ENCODE results near the gene LSM14A. TPM values are rescaled to one million over a fixed set of nuclear protein-coding genes. Genes with fewer than 3 reads are reported as not detected.

LSM14A gene
- total and polyA plus RNA-seq, 2 of the 13 experiments (the other 11 are each of a cell fraction or from before 2014, with no cell fraction given), result 77.0 to 83.6 TPM

DNA sequence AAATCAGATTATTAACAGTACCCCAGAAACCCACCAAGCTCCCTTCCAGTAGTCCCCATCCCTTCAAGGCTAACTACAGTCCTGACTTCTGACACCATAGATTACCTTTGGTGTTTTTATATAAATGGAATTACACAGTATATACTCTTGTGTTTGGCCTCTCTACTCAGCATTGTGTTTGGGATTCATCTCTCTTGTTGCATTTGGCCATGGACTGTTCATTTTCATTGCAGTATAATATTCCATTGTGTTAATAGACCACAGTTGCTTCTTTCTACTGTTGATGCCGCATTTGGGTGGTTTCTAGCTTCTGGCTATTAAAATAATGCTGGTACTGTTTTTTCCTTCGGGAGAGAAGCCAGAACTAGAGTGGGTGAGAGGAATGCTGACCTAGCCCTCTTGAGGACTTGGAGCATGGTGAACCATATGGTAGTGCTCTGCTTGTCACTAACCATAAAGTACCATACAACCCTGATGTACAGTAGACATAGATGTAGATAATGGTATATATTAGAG is 63.2 kb downstream of the LSM14A start:
- TF ChIP-seq ZNF335 (CRISPR knock-in tag; IDR thresholded peaks at IDR 0.05) (no peak), ZMAT3 (CRISPR knock-in tag; conservative IDR thresholded peaks at IDR 0.05) (no peak), ZNF569 (CRISPR knock-in tag; IDR thresholded peaks at IDR 0.05; ENCODE audit: borderline replicate concordance) (no peak), KLF9 (CRISPR knock-in tag; IDR thresholded peaks at IDR 0.05; ENCODE audit: low read depth) (no peak), ZNF747 (CRISPR knock-in tag; IDR thresholded peaks at IDR 0.05; ENCODE audit: borderline replicate concordance) (no peak), HIVEP1 (CRISPR knock-in tag; IDR thresholded peaks at IDR 0.05) (no peak), KAT8 (CRISPR knock-in tag; IDR thresholded peaks at IDR 0.05) (no peak), ZNF44 (CRISPR knock-in tag; IDR thresholded peaks at IDR 0.05) (no peak), NCOR1 (IDR thresholded peaks at IDR 0.05; ENCODE audit: borderline replicate concordance, low read length) (no peak), ZNF326 (CRISPR knock-in tag; IDR thresholded peaks at IDR 0.05; ENCODE audit: borderline replicate concordance) (no peak), ZNF441 (CRISPR knock-in tag; IDR thresholded peaks at IDR 0.05; ENCODE audit: borderline replicate concordance) (no peak), EED (CRISPR knock-in tag; IDR thresholded peaks at IDR 0.05) (no peak), ZNF781 (CRISPR knock-in tag; IDR thresholded peaks at IDR 0.05; ENCODE audit: borderline replicate concordance, not compliant biosample characterization) (no peak), MEF2D (CRISPR knock-in tag; IDR thresholded peaks at IDR 0.05) (no peak), FOXM1 (CRISPR knock-in tag; IDR thresholded peaks at IDR 0.05) (no peak), ZFP41 (CRISPR knock-in tag; IDR thresholded peaks at IDR 0.05; ENCODE audit: borderline replicate concordance) (no peak)
- TF ChIP-seq, protein P1, sequence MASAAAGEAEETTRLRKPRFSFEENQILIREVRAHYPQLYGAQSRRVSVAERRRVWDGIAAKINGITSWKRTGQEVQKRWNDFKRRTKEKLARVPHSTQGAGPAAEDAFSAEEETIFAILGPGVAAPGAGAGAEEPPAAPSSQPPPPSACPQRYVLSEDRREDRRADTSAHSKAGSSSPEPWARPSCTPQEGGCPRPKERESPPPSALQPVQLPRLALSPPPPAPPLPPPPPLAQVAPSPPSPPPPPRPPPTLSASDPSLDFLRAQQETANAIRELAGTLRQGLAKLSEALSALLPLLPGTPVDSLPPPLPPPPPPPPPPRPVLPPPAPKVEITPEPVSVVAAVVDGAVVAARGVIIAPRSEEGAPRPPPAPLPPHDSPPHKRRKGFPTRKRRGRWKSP (CRISPR knock-in tag; IDR thresholded peaks at IDR 0.05), result no peak
- TF ChIP-seq, protein P2, sequence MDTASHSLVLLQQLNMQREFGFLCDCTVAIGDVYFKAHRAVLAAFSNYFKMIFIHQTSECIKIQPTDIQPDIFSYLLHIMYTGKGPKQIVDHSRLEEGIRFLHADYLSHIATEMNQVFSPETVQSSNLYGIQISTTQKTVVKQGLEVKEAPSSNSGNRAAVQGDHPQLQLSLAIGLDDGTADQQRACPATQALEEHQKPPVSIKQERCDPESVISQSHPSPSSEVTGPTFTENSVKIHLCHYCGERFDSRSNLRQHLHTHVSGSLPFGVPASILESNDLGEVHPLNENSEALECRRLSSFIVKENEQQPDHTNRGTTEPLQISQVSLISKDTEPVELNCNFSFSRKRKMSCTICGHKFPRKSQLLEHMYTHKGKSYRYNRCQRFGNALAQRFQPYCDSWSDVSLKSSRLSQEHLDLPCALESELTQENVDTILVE (CRISPR knock-in tag; IDR thresholded peaks at IDR 0.05), result no peak
- TF ChIP-seq, protein P3, sequence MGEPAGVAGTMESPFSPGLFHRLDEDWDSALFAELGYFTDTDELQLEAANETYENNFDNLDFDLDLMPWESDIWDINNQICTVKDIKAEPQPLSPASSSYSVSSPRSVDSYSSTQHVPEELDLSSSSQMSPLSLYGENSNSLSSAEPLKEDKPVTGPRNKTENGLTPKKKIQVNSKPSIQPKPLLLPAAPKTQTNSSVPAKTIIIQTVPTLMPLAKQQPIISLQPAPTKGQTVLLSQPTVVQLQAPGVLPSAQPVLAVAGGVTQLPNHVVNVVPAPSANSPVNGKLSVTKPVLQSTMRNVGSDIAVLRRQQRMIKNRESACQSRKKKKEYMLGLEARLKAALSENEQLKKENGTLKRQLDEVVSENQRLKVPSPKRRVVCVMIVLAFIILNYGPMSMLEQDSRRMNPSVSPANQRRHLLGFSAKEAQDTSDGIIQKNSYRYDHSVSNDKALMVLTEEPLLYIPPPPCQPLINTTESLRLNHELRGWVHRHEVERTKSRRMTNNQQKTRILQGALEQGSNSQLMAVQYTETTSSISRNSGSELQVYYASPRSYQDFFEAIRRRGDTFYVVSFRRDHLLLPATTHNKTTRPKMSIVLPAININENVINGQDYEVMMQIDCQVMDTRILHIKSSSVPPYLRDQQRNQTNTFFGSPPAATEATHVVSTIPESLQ (CRISPR knock-in tag; conservative IDR thresholded peaks at IDR 0.05), result no peak
- Histone ChIP-seq H3K4me3 (replicated peaks in 1 of 3; ENCODE audit: insufficient read depth in 1 of 3, low read depth in 2 of 3, low read length in 3 of 3) (no peak overlapping the region), H3K27ac (ENCODE audit: extremely low read length, insufficient read depth, low read length) (no peak overlapping the region), H4K20me1 (ENCODE audit: insufficient read depth, low read length) (no peaks in the 10 kb centered on the region), H3K79me2 (ENCODE audit: insufficient read depth, low read length) (no peaks in the 10 kb centered on the region), H3K4me2 (ENCODE audit: low read depth, low read length) (no peak overlapping the region), H3K27me3 (ENCODE audit: control insufficient read depth in 1 of 2, insufficient read depth in 2 of 2, low read length in 2 of 2) (no peaks in the 10 kb centered on the region), H2AFZ (ENCODE audit: low read length) (no peak overlapping the region), H3K36me3 (replicated peaks in 1 of 2; ENCODE audit: control insufficient read depth in 1 of 2, insufficient read depth in 2 of 2, low read length in 2 of 2) (no peaks in the 10 kb centered on the region; a peak in 1 of 5 replicates), H3K9ac (ENCODE audit: insufficient read depth, low read depth, low read length) (no peak overlapping the region), H3K4me1 (ENCODE audit: insufficient read depth, low read length) (peaks cover 12% of the 10 kb centered on the region), H3K9me3 (ENCODE audit: low read length) (no peaks in the 10 kb centered on the region)
- WGBS (ENCODE audit: low lambda C conversion rate), result 86% methylated on average over 2 of the region's 2 CpGs
- in situ Hi-C loops (cut with HindIII; ENCODE audit: extremely low pct_ligation_motif_present, low pct_unique_long_range_greater_than_20kb) (no loop called here), intact Hi-C loops (cut with micrococcal nuclease; ENCODE audit: unreplicated experiment) (no loop called here)
- FAIRE-seq (no peak), DNase-seq (ENCODE audit: low spot score) (no peak), ATAC-seq (no peak; the same call in 2 of the 3 replicates)
- ChIA-PET POLR2A (no interaction called here), CTCF (ENCODE audit: low intra/inter-chr PET ratio, low total read pairs) (no interaction called here)
- no TSS peak for BruUV-seq (replicated peaks)
